CD8-positive, alpha-beta memory T cell (primary cell): ENCODE measurements around the gene TMC5. TPM values are rescaled to one million over a fixed set of nuclear protein-coding genes. Genes with fewer than 3 reads are reported as not detected.

Experiments used
- CTCF ChIA-PET: fragments of 350-600 bp; sonication (Branson Sonifier 250); formaldehyde crosslinking; loops from one replicate; lab custom pipeline; 2021; ENCODE audit warnings: antibody characterized with exemption; lab: Charles Lee
- POLR2A ChIA-PET: fragments of 350-600 bp; sonication (Branson Sonifier 250); formaldehyde crosslinking; loops from one replicate; lab custom pipeline; 2021; ENCODE audit warnings: antibody characterized with exemption; lab: Charles Lee
- DNase-seq, 5 donors: peaks; one replicate each; pipeline versions ENCODE4 v3.0.0 to v3.0.0-alpha.2; 2020 to 2022; ENCODE audit warnings: mixed read lengths in 1 of 5
- H3K27ac ChIP-seq: one replicate; pipeline ENCODE4 v1.7.0; 2013; ENCODE audit warnings: low read depth, mild to moderate bottlenecking, low read length, moderate library complexity
- H3K27me3 ChIP-seq: 2 replicates; pipeline ENCODE4 v1.7.0; 2013; ENCODE audit warnings: low read length, mild to moderate bottlenecking; ENCODE audit not compliant: insufficient read depth, poor library complexity, severe bottlenecking
- H3K36me3 ChIP-seq: 2 replicates; pipeline ENCODE4 v1.7.0; 2013; ENCODE audit warnings: mild to moderate bottlenecking, low read length, moderate library complexity; ENCODE audit not compliant: insufficient read depth
- H3K4me1 ChIP-seq: 2 replicates; pipeline ENCODE4 v1.7.0; 2013; ENCODE audit warnings: mild to moderate bottlenecking, low read length, moderate library complexity; ENCODE audit not compliant: insufficient read depth
- H3K4me3 ChIP-seq: 2 replicates; pipeline ENCODE4 v1.7.0; 2013; ENCODE audit warnings: mild to moderate bottlenecking, low read length
- H3K9me3 ChIP-seq: 2 replicates; pipeline ENCODE4 v1.7.0; 2013; ENCODE audit warnings: mild to moderate bottlenecking, low read length
- H3K27ac Mint-ChIP-seq, 8 donors: one replicate each; pipeline ENCODE4 v1.8.0; 2020 to 2021; ENCODE audit warnings: mixed read lengths in 8 of 8, mild to moderate bottlenecking in 6 of 8, inconsistent platforms in 3 of 8, moderate library complexity in 3 of 8
- H3K27me3 Mint-ChIP-seq, 2 donors: one replicate each; pipeline ENCODE4 v1.8.0; 2020 to 2021; ENCODE audit warnings: mixed read lengths in 2 of 2, mild to moderate bottlenecking in 1 of 2, moderate library complexity in 1 of 2
- H3K36me3 Mint-ChIP-seq, 3 donors: one replicate each; pipeline ENCODE4 v1.8.0; 2020 to 2021; ENCODE audit warnings: mixed read lengths in 3 of 3, inconsistent platforms in 1 of 3, mild to moderate bottlenecking in 1 of 3
- H3K4me1 Mint-ChIP-seq, 3 donors: one replicate each; pipeline ENCODE4 v1.8.0; 2020 to 2021; ENCODE audit warnings: mixed read lengths in 3 of 3, inconsistent platforms in 1 of 3, mild to moderate bottlenecking in 1 of 3
- H3K4me3 Mint-ChIP-seq, 7 donors: one replicate each; pipeline ENCODE4 v1.8.0; 2020 to 2021; ENCODE audit warnings: mixed read lengths in 7 of 7, mild to moderate bottlenecking in 6 of 7, moderate library complexity in 4 of 7, inconsistent platforms in 2 of 7
- H3K9me3 Mint-ChIP-seq, 5 donors: one replicate each; pipeline ENCODE4 v1.8.0; 2020 to 2022; ENCODE audit warnings: mixed read lengths in 5 of 5, mild to moderate bottlenecking in 3 of 5, moderate library complexity in 2 of 5, inconsistent platforms in 1 of 5
- polyA plus RNA-seq: library from polyadenylated mRNA; unstranded; fragments of 300-500 nt; fragmentation: Illumina TruSeq; gene quantifications from one replicate; pipeline ENCODE4 v1.2.3, GENCODE V29; 2021
- total RNA-seq, 2 experiments: library from RNA; stranded (reverse); gene quantifications; one replicate each; pipeline ENCODE4 v1.2.3, GENCODE V29; 2021

Gene TMC5
- total and polyA plus RNA-seq, 3 experiments from 2014 or later = not detected

DNA sequence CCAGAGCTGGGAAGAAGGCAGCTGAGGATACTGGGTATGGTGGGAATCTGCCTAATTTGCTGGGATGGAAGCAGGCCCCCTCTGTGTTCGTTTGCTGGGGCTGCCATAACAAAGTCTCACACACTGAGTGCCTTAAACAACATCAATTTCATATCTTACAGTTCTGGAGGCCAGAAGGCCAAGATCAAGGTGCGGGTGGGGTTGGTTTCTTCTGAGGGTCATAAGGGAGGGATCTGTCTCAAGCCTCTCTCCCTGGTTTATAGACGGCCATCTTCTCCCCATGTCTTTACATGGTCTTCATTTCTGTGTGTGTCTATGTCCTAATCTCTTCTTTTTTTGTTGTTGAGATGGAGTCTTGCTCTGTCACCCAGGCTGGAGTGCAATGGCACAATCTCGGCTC is 68.4 kb downstream of the TMC5 start:
- Mint-ChIP-seq H3K36me3 (no peaks in the 10 kb centered on the region), H3K4me3 (no peak overlapping the region), H3K27ac (peak overlapping the region in 1 of 8 donors; percentile 66), H3K4me1 (no peaks in the 10 kb centered on the region), H3K9me3 (peaks cover 0 to under 1% (median 0%) of the 10 kb centered on the region in 5 donors), H3K27me3 (no peaks in the 10 kb centered on the region)
- H3K27ac ChIP-seq = no peak overlapping the region
- no peak for DNase-seq
- no peaks in the 10 kb centered on the region for H3K9me3 ChIP-seq
- no peak overlapping the region for H3K4me3 ChIP-seq
- H3K36me3 ChIP-seq = no peaks in the 10 kb centered on the region
- ChIA-PET CTCF (no interaction called here), POLR2A (no interaction called here)
- H3K4me1 ChIP-seq = no peaks in the 10 kb centered on the region
- no peaks in the 10 kb centered on the region for H3K27me3 ChIP-seq

DNA sequence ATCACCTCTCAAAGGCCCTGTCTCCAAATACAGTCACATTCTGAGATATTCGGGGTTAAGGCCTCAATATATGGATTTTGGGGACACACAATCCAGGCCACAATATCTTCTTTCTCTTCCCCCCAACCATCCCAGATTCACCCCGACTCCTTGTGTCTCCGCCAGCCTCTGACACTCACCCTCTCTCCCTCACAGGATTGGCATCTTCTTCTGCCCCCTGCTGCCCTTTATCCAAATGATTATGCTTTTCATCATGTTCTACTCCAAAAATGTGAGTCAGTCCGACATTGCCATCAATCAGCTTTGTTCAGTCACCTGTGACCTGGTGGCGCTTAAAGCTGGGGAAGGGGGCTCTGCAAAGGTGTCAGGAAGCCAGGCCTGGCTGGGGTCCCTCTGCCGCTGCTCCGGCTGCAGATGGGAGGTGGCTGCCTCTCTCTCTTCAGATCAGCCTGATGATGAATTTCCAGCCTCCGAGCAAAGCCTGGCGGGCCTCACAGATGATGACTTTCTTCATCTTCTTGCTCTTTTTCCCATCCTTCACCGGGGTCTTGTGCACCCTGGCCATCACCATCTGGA is 69.2 kb downstream of the TMC5 start:
- ChIA-PET CTCF (no interaction called here), POLR2A (no interaction called here)
- H3K4me3 Mint-ChIP-seq = no peak overlapping the region

DNA sequence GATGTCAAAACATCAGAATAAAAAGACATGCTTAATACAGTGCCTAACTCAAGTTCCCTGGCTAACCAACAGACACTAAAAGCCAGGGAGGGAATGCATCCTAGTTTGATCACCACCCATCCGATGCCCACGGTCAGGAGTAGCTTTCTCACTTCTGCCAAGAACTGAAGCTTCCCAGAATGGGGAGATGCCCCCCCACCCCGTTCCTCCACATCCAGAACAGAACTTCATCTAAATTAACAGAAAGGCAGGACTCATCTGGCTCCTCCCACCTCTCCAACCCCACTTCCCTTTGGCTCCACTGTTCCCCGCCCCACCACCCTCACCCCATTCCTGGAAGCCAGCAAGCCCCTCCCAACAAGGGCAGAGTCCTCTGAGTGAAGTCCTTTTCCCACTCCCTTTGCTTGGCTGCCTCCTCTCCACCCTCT is 70.5 kb downstream of the TMC5 start:
- ChIA-PET POLR2A (no interaction called here), CTCF (no interaction called here)
- no peaks in the 10 kb centered on the region for H3K9me3 ChIP-seq
- Mint-ChIP-seq H3K27ac (no peak overlapping the region), H3K36me3 (no peaks in the 10 kb centered on the region), H3K4me1 (no peaks in the 10 kb centered on the region), H3K4me3 (no peak overlapping the region), H3K27me3 (no peaks in the 10 kb centered on the region), H3K9me3 (no peaks in the 10 kb centered on the region)
- H3K27me3 ChIP-seq = no peaks in the 10 kb centered on the region
- H3K27ac ChIP-seq = peak overlapping the region; percentile 38
- DNase-seq = no peak
- no peaks in the 10 kb centered on the region for H3K4me1 ChIP-seq
- no peaks in the 10 kb centered on the region for H3K36me3 ChIP-seq
- H3K4me3 ChIP-seq = no peak overlapping the region

More for the DNA sequence above, 69.2 kb downstream of the TMC5 start:
- Histone ChIP-seq H3K4me1 (no peaks in the 10 kb centered on the region), H3K36me3 (no peaks in the 10 kb centered on the region), H3K9me3 (no peaks in the 10 kb centered on the region), H3K27ac (no peak overlapping the region), H3K27me3 (no peaks in the 10 kb centered on the region), H3K4me3 (no peak overlapping the region)
- Mint-ChIP-seq H3K9me3 (no peaks in the 10 kb centered on the region), H3K27me3 (no peaks in the 10 kb centered on the region), H3K36me3 (no peaks in the 10 kb centered on the region), H3K27ac (peak overlapping the region in 1 of 8 donors; percentile 4), H3K4me1 (no peaks in the 10 kb centered on the region)
- no peak for DNase-seq

DNA sequence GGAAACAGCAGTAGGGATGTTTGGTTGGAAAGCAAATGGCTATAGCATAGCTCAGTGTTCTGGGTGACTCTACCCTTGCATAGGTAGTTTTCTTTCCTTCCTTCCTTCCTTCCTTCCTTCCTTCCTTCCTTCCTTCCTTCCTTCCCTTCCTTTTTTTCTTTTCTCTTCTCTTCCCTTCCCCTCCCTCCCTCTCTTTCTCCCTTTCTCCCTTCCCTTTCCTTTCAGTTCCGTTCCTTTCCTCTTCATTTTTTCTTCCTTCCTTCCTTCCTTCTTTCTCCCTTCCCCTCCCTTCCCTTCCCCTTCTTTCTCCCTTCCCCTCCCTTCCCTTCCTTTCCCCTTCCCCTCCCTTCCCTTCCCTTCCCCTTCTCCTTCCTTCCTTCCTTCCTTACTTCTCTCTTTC is 72.9 kb downstream of the TMC5 start:
- peaks cover 6 to 10% (median 9%) of the 10 kb centered on the region in 3 donors for H3K4me1 Mint-ChIP-seq
- no peak overlapping the region for H3K4me3 Mint-ChIP-seq
- H3K27me3 ChIP-seq = no peaks in the 10 kb centered on the region
- no peaks in the 10 kb centered on the region for H3K9me3 ChIP-seq
- H3K36me3 Mint-ChIP-seq = no peaks in the 10 kb centered on the region
- no peaks in the 10 kb centered on the region for H3K9me3 Mint-ChIP-seq
- no peak overlapping the region for H3K27ac Mint-ChIP-seq
- H3K27ac ChIP-seq = no peak overlapping the region
- CTCF ChIA-PET = interaction anchor here (1.2 kb wide), 1 partner anchor 9 kb away, joined by 3 read pairs; no protein-coding TSS in a partner anchor
- no peaks in the 10 kb centered on the region for H3K4me1 ChIP-seq
- no peak overlapping the region for H3K4me3 ChIP-seq
- H3K27me3 Mint-ChIP-seq = no peaks in the 10 kb centered on the region
- DNase-seq = no peak
- POLR2A ChIA-PET = no interaction called here
- no peaks in the 10 kb centered on the region for H3K36me3 ChIP-seq

DNA sequence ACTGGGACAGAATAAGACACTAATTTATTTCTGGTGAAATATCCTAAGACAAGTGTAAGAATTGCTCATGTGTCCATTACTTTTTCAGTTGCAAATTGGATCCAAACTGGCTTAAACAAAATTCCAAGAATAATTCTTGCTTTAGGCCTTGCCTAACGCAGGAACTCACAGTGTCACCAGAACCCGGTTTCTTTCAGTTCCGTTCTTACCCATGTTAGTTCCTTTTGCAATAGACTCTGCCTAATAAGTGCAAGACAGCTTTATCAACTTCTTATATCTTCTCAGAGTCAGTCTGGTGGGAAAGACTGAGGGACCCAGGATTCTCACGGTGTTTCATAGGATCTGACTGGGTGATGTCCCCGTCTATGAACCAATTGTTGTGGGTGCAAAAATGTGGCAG is 79.5 kb downstream of the TMC5 start:
- peak overlapping the region in 2 of 8 donors; percentile 16 to 29 for H3K27ac Mint-ChIP-seq

DNA sequence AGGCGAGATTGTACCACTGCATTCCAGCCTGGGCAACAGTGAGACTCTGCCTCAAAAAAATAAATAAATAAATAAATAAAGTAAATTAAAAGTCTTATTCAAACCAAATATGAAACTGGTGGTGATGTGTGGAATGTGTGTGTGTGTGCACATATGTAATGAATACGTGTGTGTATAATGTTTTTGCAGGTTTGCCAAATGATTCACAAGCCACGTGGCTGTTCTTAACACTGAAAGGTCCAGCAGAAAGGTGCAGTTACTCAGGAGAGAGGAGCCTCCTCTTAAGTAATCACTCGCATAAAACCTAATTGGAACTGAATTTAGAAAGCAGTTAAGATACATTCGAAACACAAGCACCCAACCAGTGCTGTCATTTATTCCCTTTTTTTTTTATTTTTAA is 81.3 kb downstream of the TMC5 start:
- peaks cover 2 to 4% (median 3%) of the 10 kb centered on the region in 3 donors for H3K4me1 Mint-ChIP-seq

More for the DNA sequence above, 79.5 kb downstream of the TMC5 start:
- peaks cover 0 to 39% (median 16%) of the 10 kb centered on the region in 3 donors for H3K36me3 Mint-ChIP-seq
- no peaks in the 10 kb centered on the region for H3K9me3 Mint-ChIP-seq
- POLR2A ChIA-PET = no interaction called here
- Histone ChIP-seq H3K27ac (no peak overlapping the region), H3K4me3 (no peak overlapping the region), H3K9me3 (no peaks in the 10 kb centered on the region), H3K36me3 (peaks cover 7% of the 10 kb centered on the region), H3K27me3 (no peaks in the 10 kb centered on the region), H3K4me1 (no peaks in the 10 kb centered on the region)
- no peak for DNase-seq
- H3K27me3 Mint-ChIP-seq = no peaks in the 10 kb centered on the region
- no peak overlapping the region for H3K4me3 Mint-ChIP-seq
- peaks cover 6 to 10% (median 9%) of the 10 kb centered on the region in 3 donors for H3K4me1 Mint-ChIP-seq
- CTCF ChIA-PET = no interaction called here

DNA sequence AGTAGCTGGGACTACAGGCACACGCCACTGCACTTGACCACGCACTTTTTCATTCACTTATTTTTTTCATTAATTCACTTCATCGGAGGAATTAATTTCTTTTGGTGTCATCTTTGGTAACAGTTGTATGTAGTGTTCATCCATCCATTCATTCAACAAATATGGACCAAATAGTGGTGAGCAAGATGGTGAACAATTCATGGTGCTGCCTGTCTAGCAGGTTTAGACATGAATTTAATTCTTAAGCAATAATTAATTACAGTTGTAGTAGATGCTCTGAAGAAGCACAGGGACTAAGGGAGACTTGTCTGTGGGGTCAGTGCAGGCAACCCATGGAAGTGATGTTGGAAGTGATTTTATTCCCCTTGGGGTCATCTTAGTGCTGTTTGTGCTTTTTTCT is 81.8 kb downstream of the TMC5 start:
- H3K4me3 Mint-ChIP-seq = no peak overlapping the region
- H3K9me3 Mint-ChIP-seq = no peaks in the 10 kb centered on the region
- H3K36me3 Mint-ChIP-seq = peaks cover 0 to 61% (median 27%) of the 10 kb centered on the region in 3 donors
- H3K27ac Mint-ChIP-seq = peak overlapping the region in 1 of 8 donors; percentile 76
- CTCF ChIA-PET = no interaction called here
- Histone ChIP-seq H3K36me3 (peaks cover 14% of the 10 kb centered on the region), H3K4me3 (no peak overlapping the region), H3K9me3 (no peaks in the 10 kb centered on the region), H3K27me3 (no peaks in the 10 kb centered on the region), H3K4me1 (no peaks in the 10 kb centered on the region), H3K27ac (no peak overlapping the region)
- no peak for DNase-seq
- POLR2A ChIA-PET = no interaction called here
- H3K4me1 Mint-ChIP-seq = no peaks in the 10 kb centered on the region
- H3K27me3 Mint-ChIP-seq = no peaks in the 10 kb centered on the region

More for the DNA sequence above, 81.3 kb downstream of the TMC5 start:
- Histone ChIP-seq H3K27ac (no peak overlapping the region), H3K9me3 (no peaks in the 10 kb centered on the region), H3K27me3 (no peaks in the 10 kb centered on the region), H3K4me3 (no peak overlapping the region), H3K4me1 (no peaks in the 10 kb centered on the region), H3K36me3 (peaks cover 14% of the 10 kb centered on the region)
- H3K36me3 Mint-ChIP-seq = peaks cover 0 to 57% (median 24%) of the 10 kb centered on the region in 3 donors
- no peak overlapping the region for H3K4me3 Mint-ChIP-seq
- no peak overlapping the region for H3K27ac Mint-ChIP-seq
- DNase-seq = no peak
- ChIA-PET POLR2A (no interaction called here), CTCF (no interaction called here)
- H3K27me3 Mint-ChIP-seq = no peaks in the 10 kb centered on the region
- no peaks in the 10 kb centered on the region for H3K9me3 Mint-ChIP-seq

DNA sequence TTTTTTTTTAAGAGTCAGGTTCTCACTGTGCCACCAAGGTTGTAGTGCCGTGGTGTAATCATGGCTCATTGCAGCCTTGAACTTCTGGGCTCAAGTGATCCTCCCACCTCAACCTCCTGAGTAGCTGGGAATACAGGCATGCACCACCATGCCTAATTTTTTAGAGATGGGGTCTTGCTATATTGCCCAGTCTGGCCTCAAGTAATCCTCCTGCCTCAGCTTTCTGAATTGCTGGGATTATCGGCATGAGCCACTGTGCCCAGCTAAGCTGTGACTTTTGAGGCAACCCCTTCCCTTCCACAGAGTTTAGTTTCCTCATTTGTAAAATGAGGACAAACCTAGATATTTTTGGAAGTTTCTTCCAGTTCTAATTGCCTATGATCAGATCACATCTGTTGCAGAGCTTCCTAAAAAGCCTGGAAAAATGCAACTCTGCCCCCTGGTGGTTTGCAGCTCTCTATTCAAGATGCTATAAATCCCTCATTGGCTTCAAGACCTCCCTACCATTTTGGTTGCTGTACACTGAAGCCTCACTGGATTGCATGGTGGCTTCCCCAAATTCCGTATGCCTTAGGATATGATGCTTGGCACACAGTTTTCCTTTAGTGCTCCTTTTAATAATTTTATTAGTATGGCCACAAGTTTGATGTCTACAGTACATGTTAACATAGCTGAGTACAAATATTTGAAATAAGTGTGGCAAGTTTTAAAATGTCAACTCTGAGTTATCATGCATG is 84.9 kb downstream of the TMC5 start:
- Mint-ChIP-seq H3K9me3 (no peaks in the 10 kb centered on the region), H3K36me3 (peaks cover 6 to 81% (median 36%) of the 10 kb centered on the region in 3 donors), H3K27me3 (no peaks in the 10 kb centered on the region), H3K4me3 (no peak overlapping the region), H3K27ac (no peak overlapping the region), H3K4me1 (no peaks in the 10 kb centered on the region)
- H3K9me3 ChIP-seq = no peaks in the 10 kb centered on the region
- H3K4me3 ChIP-seq = no peak overlapping the region
- DNase-seq = peak; percentile 35 to 61 (median 46)
- no peaks in the 10 kb centered on the region for H3K27me3 ChIP-seq
- ChIA-PET POLR2A (interaction anchor here (2.4 kb wide), 1 partner anchor 53 kb away, joined by 5 read pairs; the partner anchor contains the start of gene VPS35L), CTCF (interaction anchor here (1.2 to 4.1 kb wide), 5 partner anchors 9 to 417 kb away, joined by 3 to 38 read pairs (median 3); no protein-coding TSS in a partner anchor)
- H3K27ac ChIP-seq = no peak overlapping the region
- no peaks in the 10 kb centered on the region for H3K4me1 ChIP-seq
- peaks cover 14% of the 10 kb centered on the region for H3K36me3 ChIP-seq
